H1 (cell line): ENCODE data around the gene NKAIN2. TPM values are rescaled to one million over a fixed set of nuclear protein-coding genes. Genes with fewer than 3 reads are reported as not detected.

Experiments
- CTCF ChIA-PET: fragments of 300-600 bp; sonication (Branson Sonifier 250); formaldehyde crosslinking; loops from one replicate; lab custom pipeline; 2021; ENCODE audit not compliant: partially characterized antibody; lab: Charles Lee
- POLR2A ChIA-PET: fragments of 300-600 bp; sonication (Branson Sonifier 250); formaldehyde crosslinking; loops from one replicate; lab custom pipeline; 2021; ENCODE audit warnings: inconsistent platforms; ENCODE audit not compliant: partially characterized antibody; lab: Charles Lee
- DNase-seq, 2 experiments: peaks; one replicate each; pipeline versions ENCODE4 v3.0.0 to v3.0.0-alpha.2; 2010 to 2022; ENCODE audit warnings: low spot score in 2 of 2, low read depth in 1 of 2, mixed read lengths in 1 of 2
- FAIRE-seq: peaks from 2 replicates; lab custom pipeline; 2011; peaks lifted over from hg19 to GRCh38; lab: Jason Lieb, UNC
- H2AFZ ChIP-seq: 2 replicates; pipeline ENCODE4 v1.8.1; 2012; ENCODE audit warnings: low read length, inconsistent platforms
- H2AK5ac ChIP-seq: 2 replicates; pipeline ENCODE4 v1.6.1; 2013; ENCODE audit warnings: low read depth, low read length
- H2BK120ac ChIP-seq: replicated peaks from 2 replicates; pipeline ENCODE3; 2013; ENCODE audit warnings: low read depth, low read length, inconsistent platforms
- H2BK12ac ChIP-seq: 2 replicates; pipeline ENCODE4 v1.6.1; 2013; ENCODE audit warnings: low read depth, low read length
- H2BK15ac ChIP-seq: 2 replicates; pipeline ENCODE4 v1.6.1; 2013; ENCODE audit warnings: low read length
- H2BK20ac ChIP-seq: 2 replicates; pipeline ENCODE4 v1.6.1; 2013; ENCODE audit warnings: low read length
- H2BK5ac ChIP-seq: 2 replicates; pipeline ENCODE4 v1.6.1; 2013; ENCODE audit warnings: low read depth, low read length
- H3K14ac ChIP-seq: 2 replicates; pipeline ENCODE4 v1.6.1; 2013; ENCODE audit warnings: inconsistent platforms; ENCODE audit not compliant: insufficient read length
- H3K18ac ChIP-seq: 2 replicates; pipeline ENCODE4 v1.6.1; 2013; ENCODE audit warnings: low read length; ENCODE audit errors: extremely low read depth
- H3K23ac ChIP-seq: 2 replicates; pipeline ENCODE4 v1.6.1; 2013; ENCODE audit warnings: inconsistent platforms; ENCODE audit not compliant: insufficient read length
- H3K23me2 ChIP-seq: 2 replicates; pipeline ENCODE4 v1.6.1; 2013; ENCODE audit warnings: low read depth, low read length
- H3K27ac ChIP-seq: 2 replicates; pipeline ENCODE4 v1.6.1; 2011; ENCODE audit warnings: low read depth, low read length, inconsistent platforms
- H3K27me3 ChIP-seq, 4 experiments: replicated peaks in 1 of 4; 1 replicate in 1 of 4; 2 replicates in 3 of 4; pipeline versions ENCODE4 v1.6.1 to v1.8.1; 2011 to 2013; ENCODE audit warnings: low read length in 3 of 4, mild to moderate bottlenecking in 3 of 4, inconsistent platforms in 2 of 4, mixed read lengths in 2 of 4, moderate library complexity in 1 of 4; ENCODE audit not compliant: control insufficient read depth in 3 of 4, insufficient read depth in 3 of 4; ENCODE audit errors: extremely low read depth in 1 of 4
- H3K36me3 ChIP-seq, 4 experiments: 2 replicates each; pipeline versions ENCODE4 v1.6.1 to v1.8.1; 2011 to 2013; ENCODE audit warnings: mild to moderate bottlenecking in 4 of 4, low read length in 3 of 4, moderate library complexity in 2 of 4, control low read depth in 1 of 4, inconsistent platforms in 1 of 4; ENCODE audit not compliant: insufficient read depth in 4 of 4, control insufficient read depth in 2 of 4
- H3K4ac ChIP-seq: replicated peaks from 2 replicates; pipeline ENCODE3; 2013; ENCODE audit warnings: low read length, low read depth, mixed read lengths, inconsistent platforms; ENCODE audit not compliant: insufficient read length
- H3K4me1 ChIP-seq, 4 experiments: replicated peaks in 1 of 4; 1 replicate in 1 of 4; 2 replicates in 3 of 4; pipeline versions ENCODE4 v1.6.1 to v1.8.1; 2011 to 2013; ENCODE audit warnings: low read length in 3 of 4, inconsistent platforms in 2 of 4, mixed read lengths in 1 of 4; ENCODE audit not compliant: insufficient read depth in 4 of 4, control insufficient read depth in 3 of 4
- H3K4me2 ChIP-seq, 2 experiments: 2 replicates each; pipeline versions ENCODE4 v1.6.1 to v1.8.1; 2011 to 2013; ENCODE audit warnings: low read depth in 2 of 2, low read length in 2 of 2, control low read depth in 1 of 2, inconsistent platforms in 1 of 2, mild to moderate bottlenecking in 1 of 2; ENCODE audit not compliant: insufficient read depth in 1 of 2
- H3K4me3 ChIP-seq, 4 experiments: fragments of 200-600, 300-600 bp in 1 of 4; sonication (generic), shearing (Covaris generic), sonication (Bioruptor Twin) in 1 of 4; 2 replicates each; pipeline versions ENCODE4 v1.5.1 to v1.8.1; 2011 to 2016; ENCODE audit warnings: low read length in 4 of 4, low read depth in 3 of 4, control low read depth in 2 of 4, inconsistent platforms in 2 of 4, mild to moderate bottlenecking in 2 of 4, mixed read lengths in 1 of 4, moderate library complexity in 1 of 4; ENCODE audit not compliant: insufficient read depth in 2 of 4; ENCODE audit errors: extremely low read depth in 1 of 4
- H3K56ac ChIP-seq: replicated peaks from 2 replicates; pipeline ENCODE3; 2013; ENCODE audit warnings: low read depth, mild to moderate bottlenecking, mixed read lengths, low read length, inconsistent platforms; ENCODE audit not compliant: insufficient read length
- H3K79me1 ChIP-seq: 2 replicates; pipeline ENCODE4 v1.6.1; 2013; ENCODE audit warnings: low read depth, low read length, control low read depth
- H3K79me2 ChIP-seq, 2 experiments: 2 replicates each; pipeline versions ENCODE4 v1.6.1 to v1.8.1; 2012 to 2013; ENCODE audit warnings: low read length in 2 of 2, mild to moderate bottlenecking in 2 of 2, inconsistent platforms in 1 of 2; ENCODE audit not compliant: insufficient read depth in 2 of 2, control insufficient read depth in 1 of 2
- H3K9ac ChIP-seq, 4 experiments: replicated peaks in 1 of 4; 1 replicate in 1 of 4; 2 replicates in 3 of 4; pipeline versions ENCODE4 v1.6.1 to v1.8.1; 2011 to 2013; ENCODE audit warnings: low read depth in 3 of 4, low read length in 3 of 4, control low read depth in 2 of 4, mild to moderate bottlenecking in 2 of 4, moderate library complexity in 2 of 4, inconsistent platforms in 1 of 4; ENCODE audit errors: extremely low read depth in 1 of 4
- H3K9me3 ChIP-seq, 2 experiments: 2 replicates each; pipeline versions ENCODE4 v1.6.1 to v1.8.1; 2012 to 2013; ENCODE audit warnings: mild to moderate bottlenecking in 2 of 2, moderate library complexity in 2 of 2, control low read depth in 1 of 2, inconsistent platforms in 1 of 2, low read depth in 1 of 2, low read length in 1 of 2, mixed read lengths in 1 of 2; ENCODE audit not compliant: insufficient read depth in 2 of 2
- H4K20me1 ChIP-seq, 2 experiments: replicated peaks in 1 of 2; 2 replicates each; pipeline versions ENCODE3 to v1.8.1; 2011 to 2013; ENCODE audit warnings: inconsistent platforms in 2 of 2, low read length in 2 of 2, mild to moderate bottlenecking in 1 of 2; ENCODE audit not compliant: insufficient read depth in 2 of 2, control insufficient read depth in 1 of 2
- H4K5ac ChIP-seq: 2 replicates; pipeline ENCODE4 v1.6.1; 2013; ENCODE audit warnings: low read length, low read depth, mixed read lengths, inconsistent platforms; ENCODE audit not compliant: insufficient read length
- H4K8ac ChIP-seq: 2 replicates; pipeline ENCODE4 v1.8.0; 2013; ENCODE audit warnings: mild to moderate bottlenecking, moderate library complexity, low read length, inconsistent platforms; ENCODE audit not compliant: insufficient read depth; ENCODE audit errors: extremely low read depth
- H4K91ac ChIP-seq: replicated peaks from 2 replicates; pipeline ENCODE3; 2013; ENCODE audit warnings: low read length, mixed read lengths, inconsistent platforms; ENCODE audit not compliant: insufficient read length
- RFX5 ChIP-seq: IDR thresholded peaks from 2 replicates; pipeline ENCODE4 v1.6.1; 2011; ENCODE audit warnings: low read depth, low read length, improper control_type of control experiment, borderline replicate concordance
- polyA plus RNA-seq, 7 experiments: library from polyadenylated mRNA; depleted of rRNA in 3 of 7; stranded (reverse) in 5 of 7; unstranded in 2 of 7; fragments of >200 nt in 5 of 7; fragments of 200-250 nt in 2 of 7; gene quantifications; 1 replicate in 5 of 7; 2 replicates in 1 of 7; 4 replicates in 1 of 7; pipeline versions ENCODE4 v1.2.1 to v1.2.3, GENCODE V29; 2011 to 2013; ENCODE audit warnings: missing spikeins in 2 of 7, mixed read lengths in 2 of 7
- total RNA-seq: library from RNA; stranded (reverse); fragmentation: NEBNext Ultra II Directional; extraction: Animal tissue kit (Norgen Biotek cat#: 25700); gene quantifications from 2 replicates; pipeline ENCODE4 v1.2.1, GENCODE V29; 2021

NKAIN2 gene
- total and polyA plus RNA-seq, 2 of the 8 experiments (the other 6 are each of a cell fraction or from before 2014, with no cell fraction given), result 0.20 to 0.34 TPM

- DNase-seq, result no peak
- H3K4me2 ChIP-seq, result no peak overlapping the region
- no peak overlapping the region for H3K18ac ChIP-seq
- no peaks in the 10 kb centered on the region for H3K36me3 ChIP-seq
- H3K14ac ChIP-seq, result no peak overlapping the region
- no peaks in the 10 kb centered on the region for H3K4me1 ChIP-seq
- H2BK15ac ChIP-seq, result no peak overlapping the region
- H4K20me1 ChIP-seq, result no peaks in the 10 kb centered on the region
- no peak for TF ChIP-seq RFX5
- TF ChIP-seq, all 59 proteins: peak for 0
- Histone ChIP-seq H2BK120ac (no peak overlapping the region), H3K23me2 (no peaks in the 10 kb centered on the region), H3K56ac (no peak overlapping the region), H3K27me3 (no peaks in the 10 kb centered on the region), H3K27ac (no peak overlapping the region), H3K79me1 (no peaks in the 10 kb centered on the region), H4K5ac (no peak overlapping the region), H3K9ac (no peak overlapping the region), H3K4ac (no peak overlapping the region), H3K79me2 (no peaks in the 10 kb centered on the region), H4K8ac (no peak overlapping the region), H2BK12ac (no peak overlapping the region), H2BK5ac (no peak overlapping the region), H2AFZ (no peak overlapping the region), H4K91ac (no peak overlapping the region), H3K9me3 (no peaks in the 10 kb centered on the region), H2BK20ac (no peak overlapping the region), H3K23ac (no peak overlapping the region), H3K4me3 (no peak overlapping the region), H2AK5ac (no peak overlapping the region)
- CTCF ChIA-PET, result no interaction called here
- POLR2A ChIA-PET, result no interaction called here
- no peak for FAIRE-seq
Observed at GRCh38 chr6:124143435-124143834, 339.8 kb downstream of the NKAIN2 start.
